ENCODE measurements around the gene ICAM3.

Gene ICAM3

GRCh38 chr19:10290876-10291553, 48.4 kb downstream of the ICAM3 start:
- peaks cover 57% of the 10 kb centered on the region for H3K4me1 ChIP-seq (ENCODE audit: insufficient read depth, low read length, severe bottlenecking)
- H3F3A ChIP-seq (ENCODE audit: insufficient read depth, low read length): no peaks in the 10 kb centered on the region
- no peaks in the 10 kb centered on the region for H3K79me2 ChIP-seq (ENCODE audit: insufficient read depth, low read length)
- H3K9me3 ChIP-seq (ENCODE audit: low read length): no peaks in the 10 kb centered on the region
- H2AFZ ChIP-seq (ENCODE audit: low read length): no peak overlapping the region
- H3K27me3 ChIP-seq (ENCODE audit: insufficient read depth, low read length): no peaks in the 10 kb centered on the region
- H3K36me3 ChIP-seq (ENCODE audit: insufficient read depth, low read length): peaks cover 2% of the 10 kb centered on the region
- H3K27ac ChIP-seq (ENCODE audit: low read depth, low read length, poor library complexity, severe bottlenecking): no peak overlapping the region
- H3K4me3 ChIP-seq (ENCODE audit: low read depth, low read length, poor library complexity, severe bottlenecking): peak overlapping the region; percentile 62
- H3K9ac ChIP-seq (ENCODE audit: low read length): peak overlapping the region; percentile 41; the same call in 1 of the 2 replicates
- no peaks in the 10 kb centered on the region for H4K20me1 ChIP-seq (ENCODE audit: insufficient read depth, low read length)
- no peaks in the 10 kb centered on the region for H3K9me2 ChIP-seq (ENCODE audit: low read depth, low read length)
- no peak for TF ChIP-seq EZH2 (IDR thresholded peaks at IDR 0.05; ENCODE audit: borderline replicate concordance, low read length)
- peak overlapping the region; percentile 93 for H3K4me2 ChIP-seq (ENCODE audit: low read length)

- H3K9ac ChIP-seq (ENCODE audit: low read length): peak overlapping the region; percentile 41; the same call in 1 of the 2 replicates
- H3K4me2 ChIP-seq (ENCODE audit: low read length): peak overlapping the region; percentile 93
- no peaks in the 10 kb centered on the region for H3K9me3 ChIP-seq (ENCODE audit: low read length)
- peaks cover 4% of the 10 kb centered on the region for H3K36me3 ChIP-seq (ENCODE audit: insufficient read depth, low read length)
- no peak overlapping the region for H2AFZ ChIP-seq (ENCODE audit: low read length)
- no peak overlapping the region for H3K27ac ChIP-seq (ENCODE audit: low read depth, low read length, poor library complexity, severe bottlenecking)
- peaks cover 51% of the 10 kb centered on the region for H3K4me1 ChIP-seq (ENCODE audit: insufficient read depth, low read length, severe bottlenecking)
- no peaks in the 10 kb centered on the region for H4K20me1 ChIP-seq (ENCODE audit: insufficient read depth, low read length)
- no peak for TF ChIP-seq EZH2 (IDR thresholded peaks at IDR 0.05; ENCODE audit: borderline replicate concordance, low read length)
- H3K9me2 ChIP-seq (ENCODE audit: low read depth, low read length): no peaks in the 10 kb centered on the region
- H3F3A ChIP-seq (ENCODE audit: insufficient read depth, low read length): no peaks in the 10 kb centered on the region
- H3K4me3 ChIP-seq (ENCODE audit: low read depth, low read length, poor library complexity, severe bottlenecking): peak overlapping the region; percentile 62
- H3K27me3 ChIP-seq (ENCODE audit: insufficient read depth, low read length): no peaks in the 10 kb centered on the region
- no peaks in the 10 kb centered on the region for H3K79me2 ChIP-seq (ENCODE audit: insufficient read depth, low read length)
Measured at GRCh38 chr19:10290357-10290875, 49.0 kb downstream of the ICAM3 start.

DNA sequence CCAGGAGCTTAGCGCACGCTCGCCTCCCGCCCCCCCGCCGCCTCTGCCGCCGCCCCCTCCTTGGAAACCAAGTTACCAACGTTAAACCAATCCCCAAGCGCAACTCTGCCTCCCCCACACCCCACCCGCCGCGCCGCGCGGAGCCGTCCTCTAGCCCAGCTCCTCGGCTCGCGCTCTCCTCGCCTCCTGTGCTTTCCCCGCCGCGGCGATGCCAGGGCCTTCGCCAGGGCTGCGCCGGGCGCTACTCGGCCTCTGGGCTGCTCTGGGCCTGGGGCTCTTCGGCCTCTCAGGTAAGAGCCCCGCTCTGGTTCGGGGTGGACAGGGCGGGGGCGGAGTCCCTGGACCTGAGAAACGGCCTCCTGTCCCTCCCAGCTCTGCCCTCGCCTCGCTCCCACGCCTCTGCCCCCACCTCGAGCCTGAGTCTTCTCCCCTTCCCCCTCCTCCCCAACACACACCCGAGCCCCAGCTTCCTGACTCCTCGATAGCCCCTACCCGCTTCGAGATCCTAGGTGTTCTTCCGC, 49.5 kb downstream of the ICAM3 start, which contains the start of gene ICAM5:
ICAM5 (plus strand) TSS at position 117 of the 521 bp plus-strand sequence; CDS start at position 209, 92 bp downstream.
- Histone ChIP-seq H3K27ac (ENCODE audit: low read depth, low read length, poor library complexity, severe bottlenecking) (no peak within 1 kb of the TSS), H4K20me1 (ENCODE audit: insufficient read depth, low read length) (no peaks in the 10 kb centered on the region), H3K27me3 (ENCODE audit: insufficient read depth, low read length) (no peaks in the 10 kb centered on the region), H3K4me2 (ENCODE audit: low read length) (peak within 1 kb of the TSS; percentile 93), H3K4me1 (ENCODE audit: insufficient read depth, low read length, severe bottlenecking) (peaks cover 49% of the 10 kb centered on the region), H3K79me2 (ENCODE audit: insufficient read depth, low read length) (no peaks in the 10 kb centered on the region), H3K9me3 (ENCODE audit: low read length) (no peaks in the 10 kb centered on the region), H2AFZ (ENCODE audit: low read length) (no peak within 1 kb of the TSS), H3F3A (ENCODE audit: insufficient read depth, low read length) (no peaks in the 10 kb centered on the region), H3K9me2 (ENCODE audit: low read depth, low read length) (no peaks in the 10 kb centered on the region), H3K4me3 (ENCODE audit: low read depth, low read length, poor library complexity, severe bottlenecking) (peak within 1 kb of the TSS; percentile 62), H3K36me3 (ENCODE audit: insufficient read depth, low read length) (peaks cover 8% of the 10 kb centered on the region), H3K9ac (ENCODE audit: low read length) (peak within 1 kb of the TSS; percentile 60)
- TF ChIP-seq CTCF (IDR thresholded peaks at IDR 0.05; ENCODE audit: low read length): no peak
- TF ChIP-seq EZH2 (IDR thresholded peaks at IDR 0.05; ENCODE audit: borderline replicate concordance, low read length): no peak

DNA sequence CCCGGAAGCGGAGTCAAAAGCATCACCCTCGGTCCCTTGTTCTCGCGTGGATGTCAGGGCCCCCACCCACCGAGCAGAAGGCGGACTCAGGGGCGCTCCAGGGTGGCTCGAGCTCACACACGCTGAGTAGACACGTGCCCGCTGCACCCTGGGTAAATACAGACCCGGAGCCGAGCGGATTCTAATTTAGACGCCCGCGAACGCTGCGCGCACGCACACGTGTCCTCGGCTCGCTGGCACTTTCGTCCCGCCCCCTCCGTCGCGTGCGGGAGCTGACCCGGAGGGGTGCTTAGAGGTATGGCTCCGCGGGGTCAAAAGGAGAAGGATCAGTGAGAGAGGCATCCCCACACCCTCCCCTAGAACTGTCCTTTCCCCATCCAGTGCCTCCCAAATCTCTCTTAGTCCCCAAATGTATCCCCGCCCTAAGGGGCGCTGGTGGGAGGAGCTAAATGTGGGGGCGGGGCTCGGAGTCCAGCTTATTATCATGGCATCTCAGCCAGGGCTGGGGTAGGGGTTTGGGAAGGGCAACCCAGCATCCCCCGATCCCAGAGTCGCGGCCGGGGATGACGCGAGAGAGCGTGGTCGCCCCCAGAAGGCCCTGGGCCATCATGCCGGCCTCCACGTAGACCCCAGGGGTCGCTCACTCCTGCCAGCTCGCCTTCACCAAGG, 50.1 kb downstream of the ICAM3 start:
- no peaks in the 10 kb centered on the region for H3K79me2 ChIP-seq (ENCODE audit: insufficient read depth, low read length)
- H3K9me3 ChIP-seq (ENCODE audit: low read length): no peaks in the 10 kb centered on the region
- TF ChIP-seq CTCF (IDR thresholded peaks at IDR 0.05; ENCODE audit: low read length): no peak
- no peak for TF ChIP-seq EZH2 (IDR thresholded peaks at IDR 0.05; ENCODE audit: borderline replicate concordance, low read length)
- no peak overlapping the region for H3K27ac ChIP-seq (ENCODE audit: low read depth, low read length, poor library complexity, severe bottlenecking)
- no peaks in the 10 kb centered on the region for H3K27me3 ChIP-seq (ENCODE audit: insufficient read depth, low read length)
- H3K9ac ChIP-seq (ENCODE audit: low read length): peak overlapping the region; percentile 60
- H3K4me2 ChIP-seq (ENCODE audit: low read length): peak overlapping the region; percentile 93
- peaks cover 11% of the 10 kb centered on the region for H3K36me3 ChIP-seq (ENCODE audit: insufficient read depth, low read length)
- H3F3A ChIP-seq (ENCODE audit: insufficient read depth, low read length): no peaks in the 10 kb centered on the region
- H4K20me1 ChIP-seq (ENCODE audit: insufficient read depth, low read length): no peaks in the 10 kb centered on the region
- H3K4me1 ChIP-seq (ENCODE audit: insufficient read depth, low read length, severe bottlenecking): peaks cover 49% of the 10 kb centered on the region
- H3K4me3 ChIP-seq (ENCODE audit: low read depth, low read length, poor library complexity, severe bottlenecking): peak overlapping the region; percentile 62
- H2AFZ ChIP-seq (ENCODE audit: low read length): no peak overlapping the region
- H3K9me2 ChIP-seq (ENCODE audit: low read depth, low read length): no peaks in the 10 kb centered on the region
